Measurements from ENCODE around the gene SMYD3. TPM values are rescaled to one million over a fixed set of nuclear protein-coding genes. Genes with fewer than 3 reads are reported as not detected.

SMYD3 gene
- polyA plus RNA-seq, 2 of the 4 experiments (the other 2 are of a cell fraction), result 18.2 to 35.2 TPM

- CTCF ChIA-PET, result no interaction called here
Observed at GRCh38 chr1:246052603-246053002, 454.5 kb downstream of the SMYD3 start.

DNA sequence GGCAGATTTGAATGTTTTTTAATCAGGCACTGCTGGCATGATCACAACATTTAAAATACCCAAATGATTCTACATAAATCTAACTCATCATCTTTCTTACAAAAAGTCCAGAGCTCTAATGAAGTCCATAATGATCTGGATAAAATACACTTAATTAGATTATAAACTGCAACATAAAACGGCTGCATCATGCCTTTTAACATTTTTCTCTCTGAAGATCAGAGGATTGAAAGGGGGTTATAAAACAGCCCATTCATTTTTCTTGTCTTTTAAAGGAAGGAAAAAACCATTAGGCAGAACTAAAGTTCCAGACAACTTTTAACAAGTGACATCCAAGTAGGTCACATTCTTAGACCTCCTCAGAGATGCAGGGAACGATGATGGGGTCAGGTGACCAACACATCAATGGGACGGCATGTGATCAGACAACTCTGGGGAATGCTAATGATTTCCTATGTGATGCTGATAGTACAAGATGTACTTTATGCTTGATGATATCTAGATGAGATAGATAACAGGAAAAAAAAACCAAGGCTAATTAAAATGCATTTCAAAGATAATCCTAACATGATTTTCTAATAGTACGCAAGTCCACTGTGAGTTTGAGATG, 455.1 kb downstream of the SMYD3 start:
- FAIRE-seq, result no peak
- no peak overlapping the region for H3K27ac ChIP-seq
- no peak overlapping the region for H3K4me2 ChIP-seq
- 84% methylated on average over 4 of the region's 4 CpGs for WGBS (ENCODE audit: missing lambda C conversion rate)
- H3K9me3 ChIP-seq, result no peaks in the 10 kb centered on the region
- no peak for DNase-seq (ENCODE audit: low read depth in 1 of 2, low spot score in 1 of 2)
- ChIA-PET POLR2A (no interaction called here), CTCF (no interaction called here)
- no peak overlapping the region for H3K4me3 ChIP-seq
- no peaks in the 10 kb centered on the region for H3K4me1 ChIP-seq
- TF ChIP-seq SMC3 (IDR thresholded peaks at IDR 0.05) (no peak), EHMT2 (IDR thresholded peaks at IDR 0.05; ENCODE audit: low read depth) (no peak), MAZ (IDR thresholded peaks at IDR 0.05; ENCODE audit: borderline replicate concordance, low read depth, low read length) (no peak), RARB (CRISPR knock-in tag; IDR thresholded peaks at IDR 0.05) (no peak)
- no peak for ATAC-seq

More at GRCh38 chr1:246052603-246053002, 454.5 kb downstream of the SMYD3 start:
- Histone ChIP-seq H3K27ac (no peak overlapping the region), H3K4me3 (no peak overlapping the region), H3K4me1 (no peaks in the 10 kb centered on the region), H3K4me2 (no peak overlapping the region), H3K9me3 (no peaks in the 10 kb centered on the region)
- POLR2A ChIA-PET, result no interaction called here
- WGBS (ENCODE audit: missing lambda C conversion rate), result 88% methylated on average over 2 of the region's 2 CpGs
- DNase-seq (ENCODE audit: low read depth in 1 of 2, low spot score in 1 of 2) (no peak), ATAC-seq (no peak), FAIRE-seq (no peak)
- TF ChIP-seq, protein P1, sequence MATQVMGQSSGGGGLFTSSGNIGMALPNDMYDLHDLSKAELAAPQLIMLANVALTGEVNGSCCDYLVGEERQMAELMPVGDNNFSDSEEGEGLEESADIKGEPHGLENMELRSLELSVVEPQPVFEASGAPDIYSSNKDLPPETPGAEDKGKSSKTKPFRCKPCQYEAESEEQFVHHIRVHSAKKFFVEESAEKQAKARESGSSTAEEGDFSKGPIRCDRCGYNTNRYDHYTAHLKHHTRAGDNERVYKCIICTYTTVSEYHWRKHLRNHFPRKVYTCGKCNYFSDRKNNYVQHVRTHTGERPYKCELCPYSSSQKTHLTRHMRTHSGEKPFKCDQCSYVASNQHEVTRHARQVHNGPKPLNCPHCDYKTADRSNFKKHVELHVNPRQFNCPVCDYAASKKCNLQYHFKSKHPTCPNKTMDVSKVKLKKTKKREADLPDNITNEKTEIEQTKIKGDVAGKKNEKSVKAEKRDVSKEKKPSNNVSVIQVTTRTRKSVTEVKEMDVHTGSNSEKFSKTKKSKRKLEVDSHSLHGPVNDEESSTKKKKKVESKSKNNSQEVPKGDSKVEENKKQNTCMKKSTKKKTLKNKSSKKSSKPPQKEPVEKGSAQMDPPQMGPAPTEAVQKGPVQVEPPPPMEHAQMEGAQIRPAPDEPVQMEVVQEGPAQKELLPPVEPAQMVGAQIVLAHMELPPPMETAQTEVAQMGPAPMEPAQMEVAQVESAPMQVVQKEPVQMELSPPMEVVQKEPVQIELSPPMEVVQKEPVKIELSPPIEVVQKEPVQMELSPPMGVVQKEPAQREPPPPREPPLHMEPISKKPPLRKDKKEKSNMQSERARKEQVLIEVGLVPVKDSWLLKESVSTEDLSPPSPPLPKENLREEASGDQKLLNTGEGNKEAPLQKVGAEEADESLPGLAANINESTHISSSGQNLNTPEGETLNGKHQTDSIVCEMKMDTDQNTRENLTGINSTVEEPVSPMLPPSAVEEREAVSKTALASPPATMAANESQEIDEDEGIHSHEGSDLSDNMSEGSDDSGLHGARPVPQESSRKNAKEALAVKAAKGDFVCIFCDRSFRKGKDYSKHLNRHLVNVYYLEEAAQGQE (IDR thresholded peaks at IDR 0.05), result no peak
- TF ChIP-seq JUNB (IDR thresholded peaks at IDR 0.05) (no peak), ELK1 (IDR thresholded peaks at IDR 0.05; ENCODE audit: low read depth, low read length) (no peak), KDM1A (IDR thresholded peaks at IDR 0.05; ENCODE audit: low read depth) (no peak), TP53 (CRISPR knock-in tag; IDR thresholded peaks at IDR 0.05) (no peak), RCOR1 (IDR thresholded peaks at IDR 0.05; ENCODE audit: low read depth, low read length) (no peak), HOXB5 (CRISPR knock-in tag; IDR thresholded peaks at IDR 0.05) (no peak), HOXA7 (CRISPR knock-in tag; IDR thresholded peaks at IDR 0.05) (no peak), EHMT2 (IDR thresholded peaks at IDR 0.05; ENCODE audit: low read depth) (no peak), RNF2 (IDR thresholded peaks at IDR 0.05; ENCODE audit: borderline replicate concordance, low read depth) (no peak), EHF (CRISPR knock-in tag; IDR thresholded peaks at IDR 0.05) (no peak), GATA3 (IDR thresholded peaks at IDR 0.05; ENCODE audit: borderline replicate concordance) (no peak), JUN (IDR thresholded peaks at IDR 0.05) (no peak), MAZ (IDR thresholded peaks at IDR 0.05; ENCODE audit: borderline replicate concordance, low read depth, low read length) (no peak), CHD4 (IDR thresholded peaks at IDR 0.05; ENCODE audit: borderline replicate concordance) (no peak), BHLHE40 (IDR thresholded peaks at IDR 0.05; ENCODE audit: low read depth, low read length) (no peak), CBX2 (IDR thresholded peaks at IDR 0.05; ENCODE audit: borderline replicate concordance, low read depth) (no peak)
- TF ChIP-seq, protein P2, sequence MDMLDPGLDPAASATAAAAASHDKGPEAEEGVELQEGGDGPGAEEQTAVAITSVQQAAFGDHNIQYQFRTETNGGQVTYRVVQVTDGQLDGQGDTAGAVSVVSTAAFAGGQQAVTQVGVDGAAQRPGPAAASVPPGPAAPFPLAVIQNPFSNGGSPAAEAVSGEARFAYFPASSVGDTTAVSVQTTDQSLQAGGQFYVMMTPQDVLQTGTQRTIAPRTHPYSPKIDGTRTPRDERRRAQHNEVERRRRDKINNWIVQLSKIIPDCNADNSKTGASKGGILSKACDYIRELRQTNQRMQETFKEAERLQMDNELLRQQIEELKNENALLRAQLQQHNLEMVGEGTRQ (IDR thresholded peaks at IDR 0.05), result no peak
- TF ChIP-seq, protein P3, sequence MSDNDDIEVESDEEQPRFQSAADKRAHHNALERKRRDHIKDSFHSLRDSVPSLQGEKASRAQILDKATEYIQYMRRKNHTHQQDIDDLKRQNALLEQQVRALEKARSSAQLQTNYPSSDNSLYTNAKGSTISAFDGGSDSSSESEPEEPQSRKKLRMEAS (IDR thresholded peaks at IDR 0.05), result no peak
